SW480 (cell line): ENCODE data around the gene POLR2A.

ENCODE experiments used
- DNase-seq: peaks from one replicate; pipeline ENCODE4 v3.0.0-alpha.2; 2016; ENCODE audit warnings: low spot score

POLR2A gene

DNA sequence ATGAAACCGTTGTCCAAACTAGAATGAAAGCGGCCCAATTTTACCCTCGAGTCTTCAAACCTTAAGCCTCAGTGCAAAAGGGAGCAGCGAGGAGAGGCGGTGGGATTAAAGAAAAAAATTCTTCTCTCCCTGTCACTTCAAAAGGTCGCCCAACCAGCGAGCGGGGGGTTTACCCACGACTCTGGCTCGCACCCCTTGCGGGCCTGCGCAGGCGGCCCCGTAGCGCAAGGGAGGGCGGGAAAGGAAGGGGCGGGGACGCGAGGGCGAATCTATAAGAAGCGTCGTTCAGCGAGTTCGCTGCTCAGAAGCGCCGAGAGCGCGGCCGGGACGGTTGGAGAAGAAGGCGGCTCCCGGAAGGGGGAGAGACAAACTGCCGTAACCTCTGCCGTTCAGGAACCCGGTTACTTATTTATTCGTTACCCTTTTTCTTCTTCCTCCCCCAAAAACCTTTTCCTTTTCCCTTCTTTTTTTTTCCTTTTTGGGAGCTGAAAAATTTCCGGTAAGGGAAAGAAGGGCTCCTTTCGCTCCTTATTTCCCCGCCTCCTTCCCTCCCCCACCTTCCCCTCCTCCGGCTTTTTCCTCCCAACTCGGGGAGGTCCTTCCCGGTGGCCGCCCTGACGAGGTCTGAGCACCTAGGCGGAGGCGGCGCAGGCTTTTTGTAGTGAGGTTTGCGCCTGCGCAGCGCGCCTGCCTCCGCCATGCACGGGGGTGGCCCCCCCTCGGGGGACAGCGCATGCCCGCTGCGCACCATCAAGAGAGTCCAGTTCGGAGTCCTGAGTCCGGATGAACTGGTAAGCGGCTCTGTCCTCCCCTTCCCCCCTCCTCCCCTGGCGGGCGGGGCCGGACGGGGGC lies at the start of gene POLR2A:
Gene POLR2A, plus strand, starts transcription at position 300 of the 852 bp plus-strand sequence.
- peak; percentile 94 for DNase-seq

DNA sequence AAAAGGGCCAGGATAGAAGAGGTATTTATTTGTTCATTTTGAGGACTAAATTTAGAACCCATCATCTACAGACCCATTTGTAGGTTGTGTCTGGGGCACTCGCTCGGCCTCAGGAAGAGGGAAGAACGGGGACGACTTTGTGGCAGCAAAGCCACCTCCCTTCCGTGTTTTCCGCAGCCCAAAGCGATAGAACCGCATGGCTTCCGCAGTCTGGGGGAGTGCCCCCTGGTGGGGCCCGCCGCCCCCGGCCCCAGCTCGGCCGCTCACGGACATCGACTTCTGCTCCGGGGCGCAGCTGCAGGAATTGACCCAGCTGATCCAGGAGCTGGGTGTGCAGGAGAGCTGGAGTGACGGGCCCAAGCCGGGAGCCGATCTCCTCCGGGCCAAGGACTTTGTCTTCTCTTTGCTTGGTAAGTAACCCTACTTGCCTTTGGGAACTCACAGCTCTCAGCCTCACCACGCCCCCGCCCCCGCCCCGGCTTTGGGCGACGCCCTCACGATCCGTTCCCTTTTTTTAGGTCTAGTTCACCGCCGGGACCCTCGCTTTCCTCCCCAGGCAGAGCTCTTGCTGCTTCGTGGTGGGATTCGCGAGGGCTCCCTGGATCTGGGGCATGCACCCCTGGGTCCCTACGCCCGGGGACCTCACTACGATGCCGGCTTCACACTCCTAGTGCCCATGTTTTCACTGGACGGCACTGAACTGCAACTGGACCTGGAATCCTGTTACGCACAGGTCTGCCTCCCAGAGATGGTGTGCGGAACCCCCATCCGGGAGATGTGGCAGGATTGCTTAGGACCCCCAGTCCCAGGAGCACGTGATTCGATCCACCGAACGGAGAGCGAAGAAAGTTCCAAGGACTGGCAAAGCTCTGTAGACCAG lies 48.2 kb upstream of the POLR2A start:
- DNase-seq, result peak; percentile 78

GRCh38 chr17:7436556-7437368 lies 47.4 kb upstream of the POLR2A start:
- peak; percentile 88 for DNase-seq

- no peak for DNase-seq
Observed at GRCh38 chr17:7437369-7437863, 46.8 kb upstream of the POLR2A start.

DNA sequence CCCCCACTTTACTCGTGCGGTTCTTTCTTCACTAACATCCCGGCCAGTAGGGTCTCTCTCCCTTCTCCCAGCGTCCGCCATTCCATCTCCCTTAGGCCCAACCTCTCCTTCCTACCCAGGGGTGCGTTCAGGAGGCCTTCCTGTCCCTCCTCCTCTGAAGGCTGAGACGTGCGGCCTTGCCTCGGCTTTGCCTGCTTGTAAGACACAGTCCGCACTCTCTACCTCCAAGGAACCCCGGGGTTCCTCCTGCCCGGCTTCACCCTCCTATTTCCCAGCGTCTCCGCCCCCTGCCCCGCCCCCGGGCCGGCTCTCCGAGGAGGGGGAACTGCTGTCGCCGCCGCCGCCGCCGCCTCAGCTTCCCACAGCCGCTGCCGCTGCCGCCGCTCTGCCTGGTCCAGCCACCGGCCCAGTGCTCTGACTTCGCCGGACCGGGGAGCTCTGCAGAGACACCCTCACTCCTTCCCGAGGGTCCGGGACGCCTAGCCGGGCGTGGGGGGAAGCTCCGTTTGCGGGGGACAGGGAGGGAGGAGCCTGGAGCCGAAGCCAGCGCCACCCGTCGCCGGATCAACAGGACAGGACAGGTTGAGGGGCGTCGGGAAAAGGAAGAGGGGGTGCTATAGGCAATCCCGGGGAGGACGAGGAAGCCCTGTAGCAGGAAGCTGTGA lies 46.1 kb upstream of the POLR2A start:
- no peak for DNase-seq

GRCh38 chr17:7438656-7439460 lies 45.3 kb upstream of the POLR2A start:
- no peak for DNase-seq

DNA sequence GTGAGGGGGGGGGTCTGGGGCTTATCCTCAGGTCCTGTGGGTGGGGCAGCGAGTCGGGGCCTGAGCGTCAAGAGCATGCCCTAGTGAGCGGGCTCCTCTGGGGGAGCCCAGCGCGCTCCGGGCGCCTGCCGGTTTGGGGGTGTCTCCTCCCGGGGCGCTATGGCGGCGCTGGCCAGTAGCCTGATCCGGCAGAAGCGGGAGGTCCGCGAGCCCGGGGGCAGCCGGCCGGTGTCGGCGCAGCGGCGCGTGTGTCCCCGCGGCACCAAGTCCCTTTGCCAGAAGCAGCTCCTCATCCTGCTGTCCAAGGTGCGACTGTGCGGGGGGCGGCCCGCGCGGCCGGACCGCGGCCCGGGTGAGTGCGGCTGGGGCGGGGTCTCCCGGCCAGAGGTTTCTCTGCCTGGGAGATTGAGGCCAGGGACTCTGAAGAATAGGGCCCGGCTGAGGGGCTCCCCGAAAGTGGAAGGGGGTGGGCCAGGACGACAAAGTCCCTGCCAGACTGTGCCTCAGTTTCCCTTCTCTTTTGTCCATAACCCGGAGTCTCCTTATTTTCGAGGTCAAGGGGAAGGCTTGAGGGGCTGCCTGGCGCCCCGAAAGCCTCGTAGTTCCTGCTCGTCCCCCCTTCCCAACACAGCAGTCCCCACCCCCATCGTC lies 44.6 kb upstream of the POLR2A start, which contains the start of gene FGF11:
Gene FGF11, plus strand, starts transcription at position 51 of the 651 bp plus-strand sequence. Its CDS starts 109 bp downstream, at position 160.
- no peak for DNase-seq

DNA sequence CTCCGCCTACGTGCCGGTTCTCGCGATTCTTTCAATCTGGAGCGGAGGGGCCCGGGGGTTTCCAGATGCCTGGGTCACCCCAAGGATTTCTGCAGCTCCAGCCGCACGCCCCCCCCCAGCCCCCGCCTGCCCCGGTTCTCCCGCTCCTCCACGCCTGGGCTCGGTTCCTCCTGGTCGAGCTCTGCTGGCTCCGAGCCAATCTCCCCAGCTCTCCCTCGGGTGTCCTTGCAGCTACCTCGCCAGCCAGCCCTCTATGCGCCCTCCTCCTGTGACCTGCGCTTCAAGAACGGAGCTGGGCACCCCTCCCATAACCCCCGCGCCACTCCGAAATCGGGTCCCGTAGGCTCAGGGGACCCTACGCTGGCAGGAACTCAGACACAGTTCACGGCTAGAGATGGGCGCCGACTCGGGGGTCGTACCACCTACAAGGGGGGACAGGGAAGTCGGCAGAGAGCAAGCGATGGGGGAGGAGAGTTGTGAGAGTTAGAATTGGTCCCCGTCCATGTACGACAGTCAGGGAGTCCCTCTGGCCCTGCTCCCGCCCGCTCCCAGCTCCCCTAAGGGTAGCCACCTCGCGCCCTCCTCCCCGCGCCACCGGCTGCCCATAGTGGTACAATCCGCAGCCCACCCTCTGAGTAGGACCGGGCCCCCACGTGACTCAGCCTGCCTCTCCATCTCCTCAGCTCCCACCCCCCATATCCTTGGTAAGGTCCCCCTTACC lies 43.9 kb upstream of the POLR2A start:
- peak; percentile 52 for DNase-seq

DNA sequence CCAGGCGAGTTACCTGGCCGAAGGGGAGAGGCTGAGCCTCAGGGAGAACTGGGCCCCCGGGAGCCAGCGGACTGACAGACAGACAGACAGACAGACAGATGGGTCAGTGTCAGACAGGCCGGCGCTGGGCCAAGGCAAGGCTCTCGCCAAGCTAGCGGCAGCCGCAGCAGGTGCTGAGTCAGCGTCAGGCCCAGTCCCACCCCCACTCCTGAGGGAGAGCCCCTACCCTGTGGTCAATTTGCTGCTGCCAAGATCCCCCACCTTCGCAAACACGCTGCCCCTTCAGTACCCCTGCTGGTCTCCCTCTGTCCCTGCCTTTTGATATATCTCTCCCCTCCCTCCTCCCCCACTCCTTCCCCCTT lies 43.4 kb upstream of the POLR2A start:
- no peak for DNase-seq

GRCh38 chr17:7441266-7441665 lies 42.9 kb upstream of the POLR2A start:
- DNase-seq, result no peak

DNA sequence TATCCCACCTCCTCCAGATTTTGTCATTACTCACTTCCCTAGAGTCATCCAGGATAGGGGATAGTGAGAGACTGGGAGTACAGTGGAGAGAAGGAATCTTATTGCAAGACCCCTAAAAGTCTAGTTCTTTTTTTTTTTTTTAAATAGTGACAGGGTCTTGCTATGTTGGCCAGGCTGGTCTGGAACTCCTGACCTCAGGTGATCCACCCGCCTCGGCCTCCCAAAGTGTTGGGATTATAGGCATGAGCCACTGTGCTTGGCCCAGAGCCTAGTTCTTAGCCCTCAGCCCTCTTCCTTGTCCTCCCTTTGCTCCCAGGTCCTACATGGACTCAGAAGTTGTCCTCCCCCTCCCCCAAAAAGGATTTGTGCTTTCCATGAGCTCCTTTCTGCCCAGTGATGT lies 42.0 kb upstream of the POLR2A start:
- DNase-seq, result no peak

GRCh38 chr17:7443499-7444485 lies 40.4 kb upstream of the POLR2A start:
- no peak for DNase-seq

GRCh38 chr17:7444682-7445618 lies 39.2 kb upstream of the POLR2A start, which contains the start of gene CHRNB1:
Gene CHRNB1, plus strand, starts transcription at chr17:7445061. Its CDS starts 67 bp downstream, at chr17:7445128.
- peak; percentile 86 for DNase-seq

- peak; percentile 77 for DNase-seq
Observed at GRCh38 chr17:7445619-7445968, 38.6 kb upstream of the POLR2A start.

GRCh38 chr17:7448461-7448860 lies 35.7 kb upstream of the POLR2A start:
- DNase-seq, result no peak

DNA sequence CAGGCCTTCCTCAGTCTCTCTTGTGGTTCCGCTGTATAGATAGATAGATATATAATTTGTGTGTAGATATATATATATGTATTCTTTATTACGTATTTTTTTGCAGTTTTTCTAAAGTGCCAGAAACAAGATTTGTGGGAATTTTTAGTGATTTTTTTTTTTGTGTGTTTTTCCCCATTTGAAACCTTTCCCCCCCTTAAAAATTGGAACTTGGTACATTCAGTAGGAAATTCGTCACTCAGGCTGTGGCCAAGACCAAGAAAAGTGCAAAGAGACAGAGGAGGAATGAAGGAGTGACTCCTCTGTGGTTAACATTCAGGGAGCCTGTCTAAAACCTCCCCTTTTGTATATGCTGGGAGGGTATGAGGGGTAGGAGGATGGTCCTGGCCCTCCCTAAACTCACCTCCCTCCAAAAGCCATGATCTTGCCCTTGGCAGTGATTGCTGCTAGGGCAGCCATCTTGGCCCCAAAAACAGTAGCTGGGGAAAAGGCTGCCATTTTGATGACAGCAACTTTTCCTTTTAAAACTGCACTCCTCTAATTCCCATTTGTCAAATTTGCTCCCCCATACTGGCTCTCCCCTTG lies 24.1 kb upstream of the POLR2A start:
- no peak for DNase-seq
